ENCODE data around the gene THSD1.

The THSD1 gene

GRCh38 chr13:52348983-52349780 is 56.8 kb downstream of the THSD1 start (continued):
- no peak for TF ChIP-seq ZNF624 (tag by site-specific recombination; IDR thresholded peaks at IDR 0.05)
- no peak for TF ChIP-seq ZNF18 (tag by site-specific recombination; IDR thresholded peaks at IDR 0.05)
- no peak for TF ChIP-seq HOXC10 (CRISPR knock-in tag; IDR thresholded peaks at IDR 0.05)
- TF ChIP-seq ZNF561 (tag by site-specific recombination; IDR thresholded peaks at IDR 0.05; ENCODE audit: borderline replicate concordance), result no peak
- TF ChIP-seq ZNF140 (tag by site-specific recombination; IDR thresholded peaks at IDR 0.05), result no peak
- no peak for TF ChIP-seq SALL2 (tag by site-specific recombination; IDR thresholded peaks at IDR 0.05; ENCODE audit: borderline replicate concordance)
- TF ChIP-seq ZNF341 (tag by site-specific recombination; IDR thresholded peaks at IDR 0.05; ENCODE audit: low read depth), result no peak
- TF ChIP-seq ZNF366 (tag by site-specific recombination; conservative IDR thresholded peaks at IDR 0.05), result peak; percentile 66
- TF ChIP-seq ZFP69B (tag by site-specific recombination; IDR thresholded peaks at IDR 0.05), result no peak
- no peak for TF ChIP-seq ZNF596 (tag by site-specific recombination; IDR thresholded peaks at IDR 0.05)
- TF ChIP-seq PATZ1 (tag by site-specific recombination; IDR thresholded peaks at IDR 0.05), result no peak
- no peak for TF ChIP-seq ZNF555 (tag by site-specific recombination; conservative IDR thresholded peaks at IDR 0.05)
- no peak for TF ChIP-seq ZNF692 (tag by site-specific recombination; IDR thresholded peaks at IDR 0.05)
- peak; percentile 82 for TF ChIP-seq ZFHX2 (tag by site-specific recombination; conservative IDR thresholded peaks at IDR 0.05)
- TF ChIP-seq OVOL3 (tag by site-specific recombination; IDR thresholded peaks at IDR 0.05), result no peak
- TF ChIP-seq, protein P1, sequence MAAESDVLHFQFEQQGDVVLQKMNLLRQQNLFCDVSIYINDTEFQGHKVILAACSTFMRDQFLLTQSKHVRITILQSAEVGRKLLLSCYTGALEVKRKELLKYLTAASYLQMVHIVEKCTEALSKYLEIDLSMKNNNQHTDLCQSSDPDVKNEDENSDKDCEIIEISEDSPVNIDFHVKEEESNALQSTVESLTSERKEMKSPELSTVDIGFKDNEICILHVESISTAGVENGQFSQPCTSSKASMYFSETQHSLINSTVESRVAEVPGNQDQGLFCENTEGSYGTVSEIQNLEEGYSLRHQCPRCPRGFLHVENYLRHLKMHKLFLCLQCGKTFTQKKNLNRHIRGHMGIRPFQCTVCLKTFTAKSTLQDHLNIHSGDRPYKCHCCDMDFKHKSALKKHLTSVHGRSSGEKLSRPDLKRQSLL (tag by site-specific recombination; IDR thresholded peaks at IDR 0.05), result no peak
- no peak for TF ChIP-seq ZNF76 (tag by site-specific recombination; IDR thresholded peaks at IDR 0.05; ENCODE audit: borderline replicate concordance, low read depth)
- TF ChIP-seq ZNF335 (tag by site-specific recombination; conservative IDR thresholded peaks at IDR 0.05), result peak; percentile 26; the same call in 1 of the 2 replicates
- TF ChIP-seq, protein P2, sequence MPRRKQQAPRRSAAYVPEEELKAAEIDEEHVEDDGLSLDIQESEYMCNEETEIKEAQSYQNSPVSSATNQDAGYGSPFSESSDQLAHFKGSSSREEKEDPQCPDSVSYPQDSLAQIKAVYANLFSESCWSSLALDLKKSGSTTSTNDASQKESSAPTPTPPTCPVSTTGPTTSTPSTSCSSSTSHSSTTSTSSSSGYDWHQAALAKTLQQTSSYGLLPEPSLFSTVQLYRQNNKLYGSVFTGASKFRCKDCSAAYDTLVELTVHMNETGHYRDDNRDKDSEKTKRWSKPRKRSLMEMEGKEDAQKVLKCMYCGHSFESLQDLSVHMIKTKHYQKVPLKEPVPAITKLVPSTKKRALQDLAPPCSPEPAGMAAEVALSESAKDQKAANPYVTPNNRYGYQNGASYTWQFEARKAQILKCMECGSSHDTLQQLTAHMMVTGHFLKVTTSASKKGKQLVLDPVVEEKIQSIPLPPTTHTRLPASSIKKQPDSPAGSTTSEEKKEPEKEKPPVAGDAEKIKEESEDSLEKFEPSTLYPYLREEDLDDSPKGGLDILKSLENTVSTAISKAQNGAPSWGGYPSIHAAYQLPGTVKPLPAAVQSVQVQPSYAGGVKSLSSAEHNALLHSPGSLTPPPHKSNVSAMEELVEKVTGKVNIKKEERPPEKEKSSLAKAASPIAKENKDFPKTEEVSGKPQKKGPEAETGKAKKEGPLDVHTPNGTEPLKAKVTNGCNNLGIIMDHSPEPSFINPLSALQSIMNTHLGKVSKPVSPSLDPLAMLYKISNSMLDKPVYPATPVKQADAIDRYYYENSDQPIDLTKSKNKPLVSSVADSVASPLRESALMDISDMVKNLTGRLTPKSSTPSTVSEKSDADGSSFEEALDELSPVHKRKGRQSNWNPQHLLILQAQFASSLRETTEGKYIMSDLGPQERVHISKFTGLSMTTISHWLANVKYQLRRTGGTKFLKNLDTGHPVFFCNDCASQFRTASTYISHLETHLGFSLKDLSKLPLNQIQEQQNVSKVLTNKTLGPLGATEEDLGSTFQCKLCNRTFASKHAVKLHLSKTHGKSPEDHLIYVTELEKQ (tag by site-specific recombination; IDR thresholded peaks at IDR 0.05; ENCODE audit: borderline replicate concordance), result no peak
- TF ChIP-seq, protein P3, sequence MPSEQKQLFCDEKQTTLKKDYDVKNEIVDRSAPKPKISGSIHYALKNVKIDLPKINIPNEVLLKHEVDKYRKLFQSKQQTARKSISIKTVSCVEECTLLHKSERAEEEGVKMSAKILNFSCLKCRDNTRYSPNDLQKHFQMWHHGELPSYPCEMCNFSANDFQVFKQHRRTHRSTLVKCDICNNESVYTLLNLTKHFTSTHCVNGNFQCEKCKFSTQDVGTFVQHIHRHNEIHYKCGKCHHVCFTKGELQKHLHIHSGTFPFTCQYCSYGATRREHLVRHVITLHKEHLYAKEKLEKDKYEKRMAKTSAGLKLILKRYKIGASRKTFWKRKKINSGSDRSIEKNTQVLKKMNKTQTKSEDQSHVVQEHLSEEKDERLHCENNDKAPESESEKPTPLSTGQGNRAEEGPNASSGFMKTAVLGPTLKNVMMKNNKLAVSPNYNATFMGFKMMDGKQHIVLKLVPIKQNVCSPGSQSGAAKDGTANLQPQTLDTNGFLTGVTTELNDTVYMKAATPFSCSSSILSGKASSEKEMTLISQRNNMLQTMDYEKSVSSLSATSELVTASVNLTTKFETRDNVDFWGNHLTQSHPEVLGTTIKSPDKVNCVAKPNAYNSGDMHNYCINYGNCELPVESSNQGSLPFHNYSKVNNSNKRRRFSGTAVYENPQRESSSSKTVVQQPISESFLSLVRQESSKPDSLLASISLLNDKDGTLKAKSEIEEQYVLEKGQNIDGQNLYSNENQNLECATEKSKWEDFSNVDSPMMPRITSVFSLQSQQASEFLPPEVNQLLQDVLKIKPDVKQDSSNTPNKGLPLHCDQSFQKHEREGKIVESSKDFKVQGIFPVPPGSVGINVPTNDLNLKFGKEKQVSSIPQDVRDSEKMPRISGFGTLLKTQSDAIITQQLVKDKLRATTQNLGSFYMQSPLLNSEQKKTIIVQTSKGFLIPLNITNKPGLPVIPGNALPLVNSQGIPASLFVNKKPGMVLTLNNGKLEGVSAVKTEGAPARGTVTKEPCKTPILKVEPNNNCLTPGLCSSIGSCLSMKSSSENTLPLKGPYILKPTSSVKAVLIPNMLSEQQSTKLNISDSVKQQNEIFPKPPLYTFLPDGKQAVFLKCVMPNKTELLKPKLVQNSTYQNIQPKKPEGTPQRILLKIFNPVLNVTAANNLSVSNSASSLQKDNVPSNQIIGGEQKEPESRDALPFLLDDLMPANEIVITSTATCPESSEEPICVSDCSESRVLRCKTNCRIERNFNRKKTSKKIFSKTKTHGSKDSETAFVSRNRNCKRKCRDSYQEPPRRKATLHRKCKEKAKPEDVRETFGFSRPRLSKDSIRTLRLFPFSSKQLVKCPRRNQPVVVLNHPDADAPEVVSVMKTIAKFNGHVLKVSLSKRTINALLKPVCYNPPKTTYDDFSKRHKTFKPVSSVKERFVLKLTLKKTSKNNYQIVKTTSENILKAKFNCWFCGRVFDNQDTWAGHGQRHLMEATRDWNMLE (tag by site-specific recombination; conservative IDR thresholded peaks at IDR 0.05; ENCODE audit: low read depth), result 0 out of 2 replicates have a peak, but pooled peaks have one; percentile 22
- TF ChIP-seq GLIS2 (tag by site-specific recombination; IDR thresholded peaks at IDR 0.05), result no peak
- no peak for TF ChIP-seq ZNF132 (tag by site-specific recombination; IDR thresholded peaks at IDR 0.05; ENCODE audit: borderline replicate concordance)
- TF ChIP-seq ZNF433 (tag by site-specific recombination; IDR thresholded peaks at IDR 0.05; ENCODE audit: low read depth), result no peak
- TF ChIP-seq ZNF221 (tag by site-specific recombination; IDR thresholded peaks at IDR 0.05; ENCODE audit: borderline replicate concordance), result no peak

All from HEK293 (cell line).